Neural cell (in vitro differentiated cells): Measurements from ENCODE around the gene GPR42. TPM values are rescaled to one million over a fixed set of nuclear protein-coding genes. Genes with fewer than 3 reads are reported as not detected.

Source experiments
- H2AFZ ChIP-seq: fragments of 200-600, 300-800 bp; sonication (generic), shearing (Covaris generic); 2 replicates; pipeline ENCODE4 v1.6.0; 2014; ENCODE audit warnings: low read depth, mild to moderate bottlenecking, antibody characterized with exemption, low read length, moderate library complexity
- H3F3A ChIP-seq: fragments of 200-600 bp; shearing (Covaris generic); 2 replicates; pipeline ENCODE4 v1.6.1; 2016; ENCODE audit warnings: mild to moderate bottlenecking, moderate library complexity, mixed read lengths, antibody characterized with exemption, low read length; ENCODE audit not compliant: insufficient read depth, poor library complexity, severe bottlenecking
- H3K27ac ChIP-seq: fragments of 200-600, 300-800 bp; sonication (generic), shearing (Covaris generic); 2 replicates; pipeline ENCODE4 v1.5.1; 2014; ENCODE audit warnings: mild to moderate bottlenecking, low read length, moderate library complexity
- H3K27me3 ChIP-seq: fragments of 300-800, 200-600 bp; sonication (generic), shearing (Covaris generic); 2 replicates; pipeline ENCODE4 v1.6.0; 2014; ENCODE audit warnings: mild to moderate bottlenecking, low read depth, low read length, moderate library complexity; ENCODE audit not compliant: insufficient read depth
- H3K36me3 ChIP-seq: fragments of 300-800, 200-600 bp; sonication (generic), shearing (Covaris generic); 2 replicates; pipeline ENCODE4 v1.5.1; 2014; ENCODE audit warnings: mild to moderate bottlenecking, antibody characterized with exemption, low read length, moderate library complexity; ENCODE audit not compliant: insufficient read depth
- H3K4me2 ChIP-seq: fragments of 300-800, 200-600 bp; sonication (generic), shearing (Covaris generic); 2 replicates; pipeline ENCODE4 v1.6.0; 2014; ENCODE audit warnings: mild to moderate bottlenecking, low read length
- H3K4me3 ChIP-seq: fragments of 300-800, 200-600 bp; sonication (generic), shearing (Covaris generic); 2 replicates; pipeline ENCODE4 v1.5.1; 2014; ENCODE audit warnings: mild to moderate bottlenecking, low read length, moderate library complexity
- H3K79me2 ChIP-seq: fragments of 200-600 bp; shearing (Covaris generic); replicated peaks from 2 replicates; pipeline ENCODE4 v1.6.0; 2014; ENCODE audit warnings: mild to moderate bottlenecking, low read length, moderate library complexity; ENCODE audit not compliant: insufficient read depth
- H3K9ac ChIP-seq: fragments of 300-800, 200-600 bp; sonication (generic), shearing (Covaris generic); 2 replicates; pipeline ENCODE4 v1.6.1; 2016; ENCODE audit warnings: mild to moderate bottlenecking, low read length, mixed read lengths
- H3K9me2 ChIP-seq: fragments of 200-600 bp; shearing (Covaris generic); 2 replicates; pipeline ENCODE4 v1.6.1; 2016; ENCODE audit warnings: mild to moderate bottlenecking, low read length, mixed read lengths; ENCODE audit not compliant: insufficient read depth
- H3K9me3 ChIP-seq: fragments of 200-600, 300-800 bp; sonication (generic), shearing (Covaris generic); 2 replicates; pipeline ENCODE4 v1.6.1; 2016; ENCODE audit warnings: mild to moderate bottlenecking, mixed run types, low read length, moderate library complexity, mixed read lengths
- H4K20me1 ChIP-seq: fragments of 200-600 bp; shearing (Covaris generic); 2 replicates; pipeline ENCODE4 v1.6.1; 2016; ENCODE audit warnings: mild to moderate bottlenecking, mixed run types; ENCODE audit not compliant: insufficient read depth
- CTCF ChIP-seq: fragments of 450-650 bp; IDR thresholded peaks from 2 replicates; pipeline ENCODE4 v1.5.1; 2014; ENCODE audit warnings: antibody characterized with exemption, mild to moderate bottlenecking, moderate library complexity; ENCODE audit not compliant: poor library complexity, severe bottlenecking
- EP300 ChIP-seq: fragments of 450-650 bp; conservative IDR thresholded peaks from 2 replicates; pipeline ENCODE4 v1.6.1; 2014; ENCODE audit warnings: antibody characterized with exemption, mild to moderate bottlenecking, moderate library complexity; ENCODE audit not compliant: poor library complexity, severe bottlenecking
- EZH2 ChIP-seq: fragments of 200-600, 300-800 bp; shearing (Covaris generic), sonication (generic); IDR thresholded peaks from 2 replicates; pipeline ENCODE4 v1.6.1; 2014; ENCODE audit warnings: antibody characterized with exemption, low read length, borderline replicate concordance, mild to moderate bottlenecking; ENCODE audit not compliant: insufficient read depth, poor library complexity, severe bottlenecking
- MXI1 ChIP-seq: fragments of 450-650 bp; conservative IDR thresholded peaks from 2 replicates; pipeline ENCODE4 v1.6.1; 2014; ENCODE audit warnings: antibody characterized with exemption, mild to moderate bottlenecking; ENCODE audit not compliant: poor library complexity, severe bottlenecking
- POLR2AphosphoS5 ChIP-seq: IDR thresholded peaks from 2 replicates; pipeline ENCODE4 v1.6.1; 2012
- RAD21 ChIP-seq: fragments of 450-650 bp; conservative IDR thresholded peaks from 2 replicates; pipeline ENCODE4 v1.6.1; 2014; ENCODE audit warnings: antibody characterized with exemption, mild to moderate bottlenecking, moderate library complexity
- REST ChIP-seq: IDR thresholded peaks from 2 replicates; pipeline ENCODE4 v1.6.1; 2012; ENCODE audit warnings: borderline replicate concordance
- SMC3 ChIP-seq: fragments of 450-650 bp; conservative IDR thresholded peaks from 2 replicates; pipeline ENCODE4 v1.6.1; 2014; ENCODE audit warnings: antibody characterized with exemption, mild to moderate bottlenecking, moderate library complexity; ENCODE audit not compliant: poor library complexity
- TAF1 ChIP-seq: IDR thresholded peaks from 2 replicates; pipeline ENCODE4 v1.6.1; 2012; ENCODE audit warnings: low read depth
- polyA minus RNA-seq: library from RNA; depleted of rRNA, polyadenylated mRNA; stranded (reverse); fragments of >200 nt; gene quantifications from 2 replicates; pipeline ENCODE4 v1.2.3, GENCODE V29; 2014
- polyA plus RNA-seq: library from polyadenylated mRNA; depleted of rRNA; stranded (reverse); fragments of >200 nt; gene quantifications from 2 replicates; pipeline ENCODE4 v1.2.3, GENCODE V29; 2014

The GPR42 gene
- polyA plus RNA-seq (not detected in 2 replicates), polyA minus RNA-seq (not detected in 2 replicates)

GRCh38 chr19:35370722-35371121, at the start of gene GPR42:
GPR42 (plus strand) TSS chr19:35371068; CDS start chr19:35371360, 292 bp downstream.
- Histone ChIP-seq H3K36me3 (no peaks in the 10 kb centered on the region), H3K9ac (no peak within 1 kb of the TSS), H4K20me1 (no peaks in the 10 kb centered on the region), H3K4me2 (no peak within 1 kb of the TSS), H3K27me3 (no peaks in the 10 kb centered on the region), H3K9me2 (no peaks in the 10 kb centered on the region), H2AFZ (no peak within 1 kb of the TSS), H3F3A (no peaks in the 10 kb centered on the region), H3K27ac (no peak within 1 kb of the TSS), H3K9me3 (no peaks in the 10 kb centered on the region), H3K79me2 (no peaks in the 10 kb centered on the region), H3K4me3 (no peak within 1 kb of the TSS)
- TF ChIP-seq POLR2AphosphoS5: no peak
- no peak for TF ChIP-seq RAD21
- TF ChIP-seq SMC3: no peak
- TF ChIP-seq CTCF: no peak
- TF ChIP-seq MXI1: no peak
- TF ChIP-seq EP300: no peak
- no peak for TF ChIP-seq TAF1
- TF ChIP-seq REST: no peak
- no peak for TF ChIP-seq EZH2

- Histone ChIP-seq H3K4me2 (no peak overlapping the region), H3K79me2 (no peaks in the 10 kb centered on the region), H3K9me2 (no peaks in the 10 kb centered on the region), H3K4me3 (no peak overlapping the region), H4K20me1 (no peaks in the 10 kb centered on the region), H3F3A (no peaks in the 10 kb centered on the region), H3K9me3 (no peaks in the 10 kb centered on the region), H3K27ac (no peak overlapping the region), H3K9ac (no peak overlapping the region), H3K36me3 (no peaks in the 10 kb centered on the region), H2AFZ (no peak overlapping the region), H3K27me3 (no peaks in the 10 kb centered on the region)
- TF ChIP-seq POLR2AphosphoS5: no peak
- no peak for TF ChIP-seq REST
- TF ChIP-seq MXI1: no peak
- TF ChIP-seq EZH2: no peak
- no peak for TF ChIP-seq CTCF
- no peak for TF ChIP-seq TAF1
- no peak for TF ChIP-seq EP300
- TF ChIP-seq SMC3: no peak
- no peak for TF ChIP-seq RAD21
Measured at GRCh38 chr19:35321291-35321690, 49.6 kb upstream of the GPR42 start.
